ENCODE data around the gene ABCA7.
A peak's percentile ranks its signal among the peaks of the same experiment; 100 is the strongest.

ABCA7 gene

DNA sequence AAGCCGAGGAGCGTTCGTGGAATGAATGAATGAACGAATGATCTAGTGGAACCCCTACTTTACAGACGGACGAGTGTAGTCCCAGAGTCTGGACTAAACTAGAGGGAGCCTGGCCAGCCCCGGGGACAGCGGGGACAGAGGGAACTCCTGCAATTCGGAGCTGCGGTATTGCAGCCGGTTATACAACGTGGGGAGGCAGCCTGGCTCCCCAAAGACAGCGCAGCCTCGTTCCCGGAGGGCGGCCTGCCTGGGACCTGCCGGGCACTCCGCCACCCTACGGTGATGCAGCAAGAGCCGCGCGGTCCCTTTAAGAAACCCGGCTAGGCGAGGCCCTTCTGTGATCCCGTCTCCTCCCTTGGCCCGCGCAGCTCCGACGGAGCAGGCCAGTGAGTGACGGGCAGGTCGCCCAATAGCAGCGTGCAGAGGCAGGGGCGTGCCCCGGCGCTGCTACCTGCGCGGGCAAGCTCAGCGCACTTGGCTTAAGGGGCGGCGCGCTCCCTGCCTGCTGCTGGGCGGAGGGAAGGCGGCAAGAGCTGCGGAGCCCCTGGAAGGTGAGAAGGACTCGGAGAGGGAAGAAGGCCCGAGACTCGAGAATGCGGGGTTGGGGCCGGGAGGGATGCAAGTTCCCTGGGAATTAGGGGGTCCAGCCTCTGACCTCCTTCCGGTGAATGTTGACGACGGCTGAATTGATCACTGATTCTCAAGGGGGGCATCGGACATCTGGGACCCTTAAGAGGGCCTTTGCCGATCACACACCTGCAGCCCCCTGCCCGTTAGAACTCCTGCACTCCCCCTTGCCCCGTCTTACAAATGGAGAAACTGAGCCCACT lies at the start of gene ABCA7:
ABCA7 (plus strand) TSS at position 462 of the 830 bp plus-strand sequence. CDS start 1,255 bp downstream, outside the sequence.
- DNase-seq: peak; percentile 99

DNA sequence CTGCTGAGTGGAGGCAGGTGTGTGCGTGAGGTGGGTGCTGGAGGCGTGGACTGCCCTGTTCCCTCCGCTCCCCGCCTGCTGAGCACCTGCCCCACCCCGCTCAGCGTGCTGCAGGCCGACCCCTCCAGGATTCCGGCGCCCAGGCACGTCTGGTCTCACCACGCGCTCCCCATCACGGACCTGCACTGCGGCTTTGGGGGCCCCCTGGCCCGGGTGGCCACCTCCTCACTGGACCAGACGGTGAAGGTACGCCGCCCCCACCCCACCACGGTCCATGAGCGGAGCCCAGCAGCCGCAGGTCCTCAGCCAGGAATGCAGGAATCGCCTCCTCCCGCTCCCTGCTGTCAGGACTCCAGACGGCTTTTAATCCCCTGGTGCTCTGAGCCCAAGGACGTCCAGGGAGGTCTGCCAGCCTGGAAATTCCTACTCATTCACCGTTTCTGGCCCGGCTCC lies 49.8 kb upstream of the ABCA7 start:
- no peak for DNase-seq

GRCh38 chr19:990746-991145 lies 49.2 kb upstream of the ABCA7 start:
- no peak for DNase-seq

- no peak for DNase-seq
These were observed 48.6 kb upstream of the ABCA7 start for GRCh38 chr19:991174-991931.

DNA sequence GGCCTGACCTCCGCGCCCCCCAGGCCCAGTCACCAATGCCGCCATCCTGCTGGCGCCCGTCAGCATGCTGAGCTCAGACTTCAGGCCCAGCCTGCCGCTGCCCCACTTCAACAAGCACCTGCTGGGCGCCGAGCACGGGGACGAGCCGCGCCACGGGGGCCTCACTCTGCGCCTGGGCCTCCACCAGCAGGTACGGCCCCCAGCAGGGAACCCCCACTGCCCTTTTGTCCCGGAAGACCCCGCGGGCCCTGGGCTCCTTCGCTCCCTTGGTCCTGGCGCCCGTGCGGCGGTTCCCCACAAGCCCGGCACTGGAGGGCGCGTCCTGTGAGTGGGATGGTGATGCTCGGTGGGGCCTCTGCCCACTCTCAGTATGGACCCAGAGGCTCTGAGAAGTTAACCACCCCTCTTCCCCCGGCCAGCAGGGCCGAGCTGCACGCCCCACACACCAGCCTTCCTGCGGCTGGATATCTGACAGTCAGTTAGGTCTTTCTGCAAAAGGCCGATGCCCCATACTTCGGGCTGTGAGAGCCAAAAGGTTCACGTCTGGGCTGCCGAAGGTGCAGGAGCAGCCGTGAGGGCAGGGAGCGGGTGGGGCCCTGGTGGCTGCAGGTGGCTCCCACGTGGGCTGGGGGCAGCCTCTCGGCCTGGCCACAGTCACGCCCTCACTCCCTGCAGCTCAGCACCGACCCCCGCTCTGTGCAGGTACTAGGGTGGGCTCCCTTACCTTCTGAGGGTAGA lies 47.8 kb upstream of the ABCA7 start:
- DNase-seq: no peak

DNA sequence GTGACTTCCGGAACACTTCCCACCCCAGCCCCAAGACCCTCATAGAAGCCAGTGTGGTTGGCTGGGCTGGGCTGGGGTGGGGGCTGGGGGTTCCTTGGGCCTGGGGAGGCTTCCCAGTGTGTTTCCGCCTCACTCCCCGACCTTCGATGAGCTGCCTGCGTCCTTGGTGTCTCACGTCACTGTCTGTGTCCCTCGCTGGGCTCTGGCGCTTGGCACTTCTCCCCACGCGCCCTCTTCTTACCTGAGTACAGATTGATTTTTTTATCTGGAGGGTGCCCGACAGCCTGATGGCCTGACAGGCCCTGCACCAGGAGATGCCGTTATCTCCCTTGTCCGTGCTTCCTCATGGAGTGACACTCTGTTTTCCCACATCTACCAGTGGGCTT lies 47.2 kb upstream of the ABCA7 start:
- DNase-seq: no peak

- DNase-seq: no peak
These were observed 46.5 kb upstream of the ABCA7 start for GRCh38 chr19:993361-993830.

- DNase-seq: no peak
These were observed 46.0 kb upstream of the ABCA7 start for GRCh38 chr19:993831-994393.

- no peak for DNase-seq
These were observed 45.4 kb upstream of the ABCA7 start for GRCh38 chr19:994516-994915.

DNA sequence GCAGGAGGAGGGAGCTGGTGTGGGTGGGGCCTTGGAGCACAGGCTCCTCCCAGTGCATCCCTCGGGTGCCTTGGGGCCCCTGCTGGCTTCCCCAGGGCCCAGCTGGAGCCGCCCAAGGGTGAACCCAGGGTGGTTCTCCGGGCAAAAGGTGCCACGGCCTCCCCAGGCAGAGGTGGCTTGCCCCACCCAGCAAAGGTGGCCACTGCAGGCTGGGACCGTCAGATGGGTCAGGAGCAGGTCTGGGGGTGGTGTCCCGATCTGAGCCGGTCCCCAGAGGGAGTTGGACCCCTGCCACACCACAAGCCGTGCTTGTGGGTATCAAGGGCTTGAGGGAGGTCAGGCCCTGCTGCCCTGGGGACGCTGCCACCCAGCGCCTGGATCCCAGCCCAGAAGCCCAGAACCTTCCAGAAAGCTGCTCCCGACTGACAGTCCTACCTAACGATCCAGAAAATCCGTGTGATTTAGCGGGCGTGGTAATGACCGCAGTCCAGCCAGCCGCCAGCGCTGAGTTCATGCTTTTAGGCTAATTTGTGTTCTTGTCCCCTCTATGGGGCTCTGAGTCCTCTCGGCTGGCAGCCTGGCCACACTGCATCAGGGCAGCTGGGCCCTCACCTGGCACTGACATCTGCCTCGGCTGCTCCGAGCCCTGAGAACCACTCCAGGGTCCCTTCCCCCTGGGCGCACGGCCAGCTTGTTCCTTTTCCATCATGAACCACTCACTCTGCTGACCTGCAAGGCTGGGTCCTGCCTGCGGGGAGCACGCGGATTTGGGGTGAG lies 44.7 kb upstream of the ABCA7 start:
- DNase-seq: no peak

DNA sequence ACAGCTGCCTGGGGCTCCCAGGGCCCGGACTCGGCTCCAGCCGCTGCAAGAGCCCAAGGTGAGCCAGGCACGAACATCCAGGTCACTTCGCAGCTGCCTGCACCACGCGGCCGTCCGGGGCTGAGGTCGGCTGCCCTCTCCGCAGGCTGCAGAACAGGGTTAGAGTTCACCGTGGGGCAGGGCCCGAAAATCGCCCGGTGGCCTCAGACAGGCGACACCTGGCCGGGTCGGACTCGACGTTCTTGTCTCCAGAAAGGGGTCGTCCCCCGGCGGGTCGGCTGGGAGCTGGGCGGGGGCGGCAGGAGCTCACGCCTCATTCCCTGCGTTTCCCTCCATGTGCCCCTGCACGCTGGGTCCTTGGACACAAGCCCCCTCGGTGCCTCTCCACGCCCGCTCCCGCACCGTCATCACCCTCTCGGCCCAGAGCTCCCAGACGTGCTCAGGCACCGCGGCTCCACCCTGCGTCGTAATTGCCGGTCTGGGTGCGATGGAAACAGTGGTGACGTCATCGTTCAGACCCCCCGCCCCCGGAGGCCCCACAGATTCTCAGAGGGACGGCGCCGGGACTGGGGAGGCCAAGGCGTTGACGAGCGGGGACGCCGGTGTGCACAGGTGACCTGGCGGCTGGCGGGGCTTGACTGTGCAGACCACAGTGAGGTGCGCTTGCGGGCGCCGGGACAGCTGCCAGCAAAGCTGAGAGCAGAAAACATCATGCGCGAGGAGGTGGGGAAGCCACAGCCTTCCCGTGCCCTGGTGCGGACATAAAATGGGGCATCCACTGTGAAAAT lies 43.7 kb upstream of the ABCA7 start:
- DNase-seq: peak; percentile 84

- no peak for DNase-seq
These were observed 41.8 kb upstream of the ABCA7 start for GRCh38 chr19:998064-998463.

DNA sequence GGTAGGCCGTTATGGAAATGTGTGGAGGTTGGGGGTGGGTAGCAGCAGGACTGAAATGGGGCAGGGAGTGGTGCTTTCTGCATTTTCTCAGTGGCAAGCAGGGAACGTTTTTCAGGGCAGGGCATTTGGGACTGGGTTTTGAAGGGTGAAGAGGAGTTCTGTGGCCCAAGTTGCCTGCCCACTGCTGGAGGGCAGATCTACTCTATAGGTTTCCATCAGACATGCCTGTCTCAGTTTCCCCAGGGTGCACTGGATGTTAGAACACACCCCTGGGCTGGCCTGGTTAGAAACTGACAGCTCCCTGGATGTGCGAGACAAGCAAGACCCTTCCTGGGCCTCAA lies 40.6 kb upstream of the ABCA7 start:
- no peak for DNase-seq

DNA sequence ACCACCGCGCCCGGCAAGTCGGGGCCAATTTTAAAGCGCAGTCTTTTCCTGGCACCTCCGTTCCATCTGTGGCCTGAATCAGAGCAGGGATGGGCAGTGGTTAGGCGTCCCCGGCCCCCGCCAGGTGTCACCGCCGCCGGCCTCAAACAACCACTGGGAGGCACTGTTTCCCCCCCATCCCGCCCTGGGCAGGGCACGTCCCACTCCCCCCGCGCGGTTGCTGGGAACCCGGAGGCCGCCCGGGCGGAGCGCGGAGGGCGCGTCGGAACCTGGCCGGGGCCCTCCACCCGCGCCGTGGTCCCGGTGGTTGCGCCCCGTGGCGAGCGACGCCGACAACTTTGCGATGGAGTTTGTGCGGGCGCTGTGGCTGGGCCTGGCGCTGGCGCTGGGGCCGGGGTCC lies 39.8 kb upstream of the ABCA7 start, which contains the start of gene GRIN3B:
GRIN3B (plus strand) TSS at position 325 of the 400 bp plus-strand sequence; CDS start at position 344, 19 bp downstream.
- DNase-seq: no peak

DNA sequence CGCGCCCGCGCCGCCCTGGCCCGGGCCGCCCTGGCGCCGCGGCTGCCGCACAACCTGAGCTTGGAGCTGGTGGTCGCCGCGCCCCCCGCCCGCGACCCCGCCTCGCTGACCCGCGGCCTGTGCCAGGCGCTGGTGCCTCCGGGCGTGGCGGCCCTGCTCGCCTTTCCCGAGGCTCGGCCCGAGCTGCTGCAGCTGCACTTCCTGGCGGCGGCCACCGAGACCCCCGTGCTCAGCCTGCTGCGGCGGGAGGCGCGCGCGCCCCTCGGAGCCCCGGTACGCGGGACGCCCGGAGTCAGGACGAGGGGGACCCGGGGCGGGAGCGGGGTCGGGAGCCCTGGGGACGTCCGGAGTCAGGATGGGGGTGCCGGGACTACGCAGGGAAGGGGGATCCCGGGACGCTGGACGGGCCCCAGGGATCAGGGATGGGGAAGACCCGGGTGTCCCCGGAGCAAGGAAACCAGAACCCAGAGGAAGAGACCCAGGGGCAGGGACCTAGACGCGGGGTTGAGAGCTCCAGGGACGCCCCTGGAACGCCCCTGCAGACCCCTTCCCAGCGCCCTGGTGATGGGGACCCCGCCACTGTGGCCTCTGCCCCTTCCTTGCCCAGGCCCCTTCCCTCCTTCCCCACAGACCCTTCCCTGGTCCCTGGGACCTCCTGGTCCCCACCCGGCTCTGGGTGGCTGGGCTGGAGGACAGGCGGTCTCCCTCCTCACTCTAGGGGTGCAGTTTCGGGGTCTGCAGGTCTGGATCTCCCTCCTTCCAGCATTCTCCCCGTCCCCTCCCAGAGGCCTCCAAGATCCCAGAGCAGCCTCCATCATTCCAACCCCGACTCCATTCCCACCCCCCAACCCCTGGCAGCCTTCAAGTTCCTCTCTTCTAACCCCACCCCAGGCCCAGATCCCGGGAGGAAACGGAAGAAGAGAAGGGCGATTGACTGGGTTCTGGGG lies 39.0 kb upstream of the ABCA7 start:
- DNase-seq: no peak

DNA sequence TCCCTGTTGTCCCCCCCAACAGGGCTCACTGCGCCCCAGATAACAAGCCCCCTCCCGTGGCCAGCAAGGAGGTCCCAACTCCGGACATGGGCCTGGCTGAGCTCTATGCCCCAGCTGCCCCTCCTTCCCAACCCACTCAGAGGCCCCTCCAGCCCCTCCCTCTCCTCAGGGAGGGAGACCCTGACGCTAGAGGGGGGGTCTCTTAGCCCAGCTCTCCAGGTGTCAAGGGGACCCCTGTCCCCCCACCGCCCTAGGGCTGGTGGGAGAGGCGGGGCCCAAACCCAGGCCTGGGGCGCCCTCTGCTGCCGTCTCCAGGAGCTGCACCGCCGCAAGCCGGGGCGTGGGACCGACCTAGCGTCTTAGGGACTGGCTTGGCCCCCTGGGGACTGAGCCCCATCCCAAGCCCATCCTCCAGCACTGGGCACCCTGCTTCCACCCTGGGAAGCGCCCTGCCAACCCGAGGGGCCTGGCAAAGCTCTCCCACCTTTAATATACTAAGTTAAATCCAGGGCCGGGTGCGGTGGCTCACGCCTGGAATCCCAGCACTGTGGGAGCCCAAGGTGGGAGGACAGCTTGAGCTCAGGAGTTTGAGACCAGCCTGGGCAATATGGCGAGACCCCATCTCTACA lies 38.3 kb upstream of the ABCA7 start:
- peak; percentile 38 for DNase-seq

- DNase-seq: no peak
These were observed 37.3 kb upstream of the ABCA7 start for GRCh38 chr19:1002600-1002999.

- no peak for DNase-seq
These were observed 36.6 kb upstream of the ABCA7 start for GRCh38 chr19:1003283-1003682.

DNA sequence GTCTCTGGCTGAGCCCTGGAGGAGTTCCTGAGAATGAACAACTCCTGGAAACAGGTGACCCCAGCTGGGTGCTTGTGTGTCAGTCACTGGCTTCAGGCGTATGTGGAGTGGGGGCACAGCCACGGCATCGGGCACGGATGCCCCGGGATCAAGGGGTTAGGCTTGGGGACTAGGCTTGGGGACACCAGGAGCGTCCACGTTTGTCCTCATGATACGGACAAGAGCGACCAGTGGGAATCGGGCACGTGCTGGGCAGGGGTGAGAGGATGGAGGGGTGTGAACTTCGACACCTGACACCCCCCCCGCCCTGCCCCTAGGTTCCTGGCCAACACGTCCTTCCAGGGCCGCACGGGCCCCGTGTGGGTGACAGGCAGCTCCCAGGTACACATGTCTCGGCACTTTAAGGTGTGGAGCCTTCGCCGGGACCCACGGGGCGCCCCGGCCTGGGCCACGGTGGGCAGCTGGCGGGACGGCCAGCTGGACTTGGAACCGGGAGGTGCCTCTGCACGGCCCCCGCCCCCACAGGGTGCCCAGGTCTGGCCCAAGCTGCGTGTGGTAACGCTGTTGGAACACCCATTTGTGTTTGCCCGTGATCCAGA lies 35.6 kb upstream of the ABCA7 start:
- no peak for DNase-seq

Measured in NCI-H345 (cell line).